DOHH2 (cell line): ENCODE measurements around the gene GALNTL6.

ENCODE experiments used
- H3F3A ChIP-seq: fragments of 200-600 bp; sonication (generic), shearing (Covaris generic); 2 replicates; pipeline ENCODE4 v1.6.0; 2016; ENCODE audit warnings: antibody characterized with exemption, mild to moderate bottlenecking; ENCODE audit not compliant: control insufficient read depth, insufficient read depth
- H3K27ac ChIP-seq: fragments of 200-600 bp; sonication (generic); 2 replicates; pipeline ENCODE4 v1.5.1; 2014; ENCODE audit warnings: low read depth, mild to moderate bottlenecking, low read length, moderate library complexity
- H3K27me3 ChIP-seq: fragments of 200-600 bp; sonication (generic); 2 replicates; pipeline ENCODE4 v1.6.1; 2014; ENCODE audit warnings: mild to moderate bottlenecking, low read length, mixed read lengths; ENCODE audit not compliant: control insufficient read depth
- H3K36me3 ChIP-seq: fragments of 200-600 bp; sonication (generic); 2 replicates; pipeline ENCODE4 v1.6.1; 2014; ENCODE audit warnings: mild to moderate bottlenecking, low read length, moderate library complexity, mixed read lengths; ENCODE audit not compliant: control insufficient read depth
- H3K4me1 ChIP-seq: fragments of 200-600 bp; sonication (generic); 2 replicates; pipeline ENCODE4 v1.6.1; 2014; ENCODE audit warnings: mild to moderate bottlenecking, low read length, mixed read lengths; ENCODE audit not compliant: control insufficient read depth
- H3K4me2 ChIP-seq: fragments of 200-600 bp; sonication (generic); 2 replicates; pipeline ENCODE4 v1.6.0; 2014; ENCODE audit warnings: mild to moderate bottlenecking, low read length, moderate library complexity
- H3K4me3 ChIP-seq: fragments of 200-600 bp; sonication (generic); 2 replicates; pipeline ENCODE4 v1.5.1; 2014; ENCODE audit warnings: mild to moderate bottlenecking, low read length, mixed read lengths
- H3K79me2 ChIP-seq: fragments of 200-600 bp; sonication (generic); 2 replicates; pipeline ENCODE4 v1.6.1; 2014; ENCODE audit warnings: mild to moderate bottlenecking, low read length, mixed read lengths; ENCODE audit not compliant: control insufficient read depth
- H3K9me2 ChIP-seq: fragments of 200-600 bp; sonication (generic); replicated peaks from 2 replicates; pipeline ENCODE4 v1.6.1; 2014; ENCODE audit warnings: mild to moderate bottlenecking, low read length, mixed read lengths; ENCODE audit not compliant: control insufficient read depth
- H3K9me3 ChIP-seq: fragments of 200-600 bp; sonication (generic); 2 replicates; pipeline ENCODE4 v1.6.1; 2014; ENCODE audit warnings: antibody characterized with exemption, low read length, mixed read lengths; ENCODE audit not compliant: control insufficient read depth, insufficient read depth
- H4K20me1 ChIP-seq: fragments of 200-600 bp; sonication (generic); 2 replicates; pipeline ENCODE4 v1.6.0; 2014; ENCODE audit warnings: low read depth, mild to moderate bottlenecking, antibody characterized with exemption, low read length, moderate library complexity; ENCODE audit not compliant: control insufficient read depth, insufficient read depth
- EZH2phosphoT487 ChIP-seq: fragments of 200-600 bp; sonication (generic); IDR thresholded peaks from 2 replicates; pipeline ENCODE4 v1.6.1; 2017; ENCODE audit warnings: borderline replicate concordance, mild to moderate bottlenecking, antibody characterized with exemption, low read length, moderate library complexity, mixed read lengths
- TF ChIP-seq, protein P1 (sequence below): fragments of 200-600 bp; sonication (generic); IDR thresholded peaks from one replicate; pipeline ENCODE4 v1.5.1; 2014; ENCODE audit warnings: antibody characterized with exemption, mild to moderate bottlenecking, low read depth, low read length; ENCODE audit not compliant: poor library complexity, severe bottlenecking

Gene GALNTL6

GRCh38 chr4:171929907-171930306 is 116.7 kb downstream of the GALNTL6 start:
- Histone ChIP-seq H3K4me2 (no peak overlapping the region), H3F3A (no peaks in the 10 kb centered on the region), H3K27me3 (no peaks in the 10 kb centered on the region), H3K4me3 (no peak overlapping the region), H3K79me2 (no peaks in the 10 kb centered on the region), H3K9me2 (no peaks in the 10 kb centered on the region), H4K20me1 (no peaks in the 10 kb centered on the region), H3K4me1 (no peaks in the 10 kb centered on the region), H3K27ac (no peak overlapping the region), H3K9me3 (no peaks in the 10 kb centered on the region), H3K36me3 (no peaks in the 10 kb centered on the region)
- TF ChIP-seq EZH2phosphoT487 = no peak
- TF ChIP-seq, protein P1, sequence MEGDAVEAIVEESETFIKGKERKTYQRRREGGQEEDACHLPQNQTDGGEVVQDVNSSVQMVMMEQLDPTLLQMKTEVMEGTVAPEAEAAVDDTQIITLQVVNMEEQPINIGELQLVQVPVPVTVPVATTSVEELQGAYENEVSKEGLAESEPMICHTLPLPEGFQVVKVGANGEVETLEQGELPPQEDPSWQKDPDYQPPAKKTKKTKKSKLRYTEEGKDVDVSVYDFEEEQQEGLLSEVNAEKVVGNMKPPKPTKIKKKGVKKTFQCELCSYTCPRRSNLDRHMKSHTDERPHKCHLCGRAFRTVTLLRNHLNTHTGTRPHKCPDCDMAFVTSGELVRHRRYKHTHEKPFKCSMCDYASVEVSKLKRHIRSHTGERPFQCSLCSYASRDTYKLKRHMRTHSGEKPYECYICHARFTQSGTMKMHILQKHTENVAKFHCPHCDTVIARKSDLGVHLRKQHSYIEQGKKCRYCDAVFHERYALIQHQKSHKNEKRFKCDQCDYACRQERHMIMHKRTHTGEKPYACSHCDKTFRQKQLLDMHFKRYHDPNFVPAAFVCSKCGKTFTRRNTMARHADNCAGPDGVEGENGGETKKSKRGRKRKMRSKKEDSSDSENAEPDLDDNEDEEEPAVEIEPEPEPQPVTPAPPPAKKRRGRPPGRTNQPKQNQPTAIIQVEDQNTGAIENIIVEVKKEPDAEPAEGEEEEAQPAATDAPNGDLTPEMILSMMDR = no peak

DNA sequence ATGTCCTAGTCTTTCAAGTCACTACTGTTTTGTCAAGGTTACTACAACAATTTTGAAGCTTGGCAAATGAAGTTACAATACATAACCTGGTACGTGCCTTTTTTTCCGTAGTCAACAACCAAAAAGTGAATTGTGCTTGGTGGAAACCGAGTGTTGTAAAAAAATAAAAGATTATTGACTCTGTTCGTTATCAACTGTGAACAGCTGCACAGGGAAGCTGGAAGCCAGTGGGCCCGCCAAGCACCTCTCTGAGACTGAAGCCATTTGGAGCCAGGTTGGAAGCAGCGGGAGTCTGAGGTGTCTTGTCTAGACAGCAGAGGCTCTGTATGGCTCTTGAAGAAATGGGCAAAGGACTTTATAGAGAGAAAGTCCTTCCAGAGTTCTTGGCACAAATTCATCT is 119.0 kb downstream of the GALNTL6 start:
- no peak overlapping the region for H3K4me3 ChIP-seq
- H3K9me3 ChIP-seq = no peaks in the 10 kb centered on the region
- no peaks in the 10 kb centered on the region for H3K9me2 ChIP-seq
- H3K36me3 ChIP-seq = no peaks in the 10 kb centered on the region
- H3K27me3 ChIP-seq = no peaks in the 10 kb centered on the region
- H4K20me1 ChIP-seq = no peaks in the 10 kb centered on the region
- no peaks in the 10 kb centered on the region for H3K4me1 ChIP-seq
- no peak overlapping the region for H3K27ac ChIP-seq
- no peak overlapping the region for H3K4me2 ChIP-seq
- TF ChIP-seq, protein P1 = no peak
- no peak for TF ChIP-seq EZH2phosphoT487
- no peaks in the 10 kb centered on the region for H3F3A ChIP-seq
- H3K79me2 ChIP-seq = no peaks in the 10 kb centered on the region

GRCh38 chr4:171940656-171941055 is 127.5 kb downstream of the GALNTL6 start:
- Histone ChIP-seq H3K27ac (no peak overlapping the region), H3K4me3 (no peak overlapping the region), H4K20me1 (no peaks in the 10 kb centered on the region), H3K9me3 (no peaks in the 10 kb centered on the region), H3K79me2 (no peaks in the 10 kb centered on the region), H3F3A (no peaks in the 10 kb centered on the region), H3K4me1 (no peaks in the 10 kb centered on the region), H3K9me2 (no peaks in the 10 kb centered on the region), H3K36me3 (no peaks in the 10 kb centered on the region), H3K27me3 (no peaks in the 10 kb centered on the region), H3K4me2 (no peak overlapping the region)
- TF ChIP-seq EZH2phosphoT487 = no peak
- TF ChIP-seq, protein P1 = no peak

DNA sequence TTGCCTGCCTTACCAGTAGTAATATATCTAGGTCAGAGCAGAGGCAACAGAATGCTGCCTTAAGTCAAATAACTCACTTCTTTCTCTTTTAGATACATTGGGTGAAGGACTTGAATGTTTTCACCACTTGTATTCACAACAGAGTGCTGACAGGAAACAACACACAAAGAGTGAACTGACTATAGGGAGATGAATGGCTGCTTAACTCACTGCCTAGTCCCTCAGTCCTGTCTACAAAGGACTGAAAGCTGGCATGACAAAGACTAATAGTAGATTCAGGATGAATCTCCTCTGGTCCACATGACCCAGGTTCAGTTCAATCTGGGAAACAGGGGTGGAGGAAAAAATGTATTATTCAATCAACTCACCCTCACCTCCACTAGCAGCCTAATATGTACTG is 134.2 kb downstream of the GALNTL6 start:
- Histone ChIP-seq H3K4me1 (no peaks in the 10 kb centered on the region), H3K9me3 (no peaks in the 10 kb centered on the region), H3K4me2 (no peak overlapping the region), H3K79me2 (no peaks in the 10 kb centered on the region), H3K4me3 (no peak overlapping the region), H3K9me2 (no peaks in the 10 kb centered on the region), H4K20me1 (no peaks in the 10 kb centered on the region), H3F3A (no peaks in the 10 kb centered on the region), H3K36me3 (no peaks in the 10 kb centered on the region), H3K27me3 (no peaks in the 10 kb centered on the region), H3K27ac (no peak overlapping the region)
- no peak for TF ChIP-seq EZH2phosphoT487
- TF ChIP-seq, protein P1 = no peak
